Measurements from ENCODE around the gene CPEB3.

Gene CPEB3

GRCh38 chr10:92024700-92025099, 266.2 kb downstream of the CPEB3 start:
- no peak for DNase-seq

- DNase-seq, result no peak
Measured at GRCh38 chr10:92014620-92015019, 276.3 kb downstream of the CPEB3 start.

GRCh38 chr10:92011560-92012214, 279.2 kb downstream of the CPEB3 start:
- peak; percentile 46 for DNase-seq

- DNase-seq, result peak; percentile 21
Measured at GRCh38 chr10:92010047-92010735, 280.7 kb downstream of the CPEB3 start.

GRCh38 chr10:92009445-92009844, 281.4 kb downstream of the CPEB3 start:
- DNase-seq, result no peak

- DNase-seq, result no peak
Measured at GRCh38 chr10:92005978-92006377, 284.9 kb downstream of the CPEB3 start.

- DNase-seq, result no peak
Measured at GRCh38 chr10:92003258-92003657, 287.6 kb downstream of the CPEB3 start.

GRCh38 chr10:92001995-92002394, 288.9 kb downstream of the CPEB3 start:
- no peak for DNase-seq

- peak; percentile 65 for DNase-seq
Measured at GRCh38 chr10:92001581-92001980, 289.3 kb downstream of the CPEB3 start.
